Fibroblast of peridontal ligament (primary cell): ENCODE results near the gene CNOT6L.

Source experiments
- DNase-seq: peaks from one replicate; pipeline ENCODE4 v3.0.0-alpha.2; 2010; ENCODE audit errors: extremely low read depth

CNOT6L gene

GRCh38 chr4:77712675-77713074 lies 106.5 kb downstream of the CNOT6L start:
- DNase-seq = no peak

- no peak for DNase-seq
Measured at GRCh38 chr4:77711469-77711868, 107.7 kb downstream of the CNOT6L start.

DNA sequence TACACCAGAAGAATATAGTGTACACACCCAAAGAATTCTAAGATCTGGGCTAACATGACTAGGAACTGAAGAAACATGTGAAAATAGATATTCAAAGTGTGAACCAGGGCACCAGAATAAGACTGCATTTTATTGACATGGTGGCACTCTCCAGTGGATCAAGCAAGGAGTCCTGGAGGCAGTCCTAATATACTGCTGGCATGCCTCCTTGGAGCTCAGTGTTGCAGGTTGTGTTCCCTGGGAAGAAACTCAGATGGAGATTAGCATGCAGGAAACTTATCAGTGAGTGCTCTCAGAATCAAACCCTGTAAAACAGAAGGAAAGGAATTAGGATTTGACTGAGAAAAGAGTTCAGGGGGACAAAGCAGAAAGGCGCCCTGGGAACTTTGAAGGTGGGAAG lies 108.5 kb downstream of the CNOT6L start:
- no peak for DNase-seq

- DNase-seq = no peak
Measured at GRCh38 chr4:77710059-77710458, 109.1 kb downstream of the CNOT6L start.

DNA sequence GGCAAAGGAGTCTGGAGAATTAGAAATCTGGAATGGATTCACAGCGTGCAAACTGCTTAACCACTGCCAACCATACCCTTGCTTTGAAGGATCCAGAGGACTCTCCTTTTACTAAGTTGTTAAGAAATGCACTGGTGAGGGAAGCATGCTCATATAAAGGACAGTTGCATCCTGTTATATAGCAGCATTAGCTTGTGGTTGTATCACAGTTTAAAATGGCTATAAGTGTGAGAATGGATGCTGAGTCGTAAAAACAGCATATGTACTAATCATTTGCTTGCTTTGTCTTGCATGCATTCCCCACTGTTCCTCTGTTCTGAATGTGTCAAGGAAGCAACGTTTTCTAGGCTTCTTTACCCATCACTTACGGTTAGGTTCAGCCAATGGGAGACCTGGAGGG lies 112.5 kb downstream of the CNOT6L start:
- DNase-seq = no peak

- no peak for DNase-seq
Measured at GRCh38 chr4:77703666-77704065, 115.5 kb downstream of the CNOT6L start.

DNA sequence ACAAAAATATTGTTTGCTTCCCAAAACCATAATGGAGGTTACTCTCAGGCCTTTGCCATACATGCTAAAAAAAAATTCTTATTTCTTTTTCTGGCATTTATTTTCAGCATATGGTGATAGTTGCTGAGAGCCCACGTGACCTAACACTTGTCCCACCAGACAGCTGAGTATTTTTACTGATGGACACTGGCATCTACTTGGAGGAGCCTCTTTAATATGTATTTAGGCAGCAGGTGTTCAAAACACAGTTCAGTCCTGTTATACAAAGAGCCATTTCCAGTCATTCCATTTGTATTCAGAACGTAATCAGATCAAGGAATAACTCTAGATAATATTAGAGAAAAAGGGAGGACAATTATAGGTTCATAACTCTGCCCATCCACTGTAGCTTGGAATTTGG lies 118.0 kb downstream of the CNOT6L start:
- no peak for DNase-seq

GRCh38 chr4:77699731-77700210 lies 119.4 kb downstream of the CNOT6L start:
- DNase-seq = peak; percentile 91

DNA sequence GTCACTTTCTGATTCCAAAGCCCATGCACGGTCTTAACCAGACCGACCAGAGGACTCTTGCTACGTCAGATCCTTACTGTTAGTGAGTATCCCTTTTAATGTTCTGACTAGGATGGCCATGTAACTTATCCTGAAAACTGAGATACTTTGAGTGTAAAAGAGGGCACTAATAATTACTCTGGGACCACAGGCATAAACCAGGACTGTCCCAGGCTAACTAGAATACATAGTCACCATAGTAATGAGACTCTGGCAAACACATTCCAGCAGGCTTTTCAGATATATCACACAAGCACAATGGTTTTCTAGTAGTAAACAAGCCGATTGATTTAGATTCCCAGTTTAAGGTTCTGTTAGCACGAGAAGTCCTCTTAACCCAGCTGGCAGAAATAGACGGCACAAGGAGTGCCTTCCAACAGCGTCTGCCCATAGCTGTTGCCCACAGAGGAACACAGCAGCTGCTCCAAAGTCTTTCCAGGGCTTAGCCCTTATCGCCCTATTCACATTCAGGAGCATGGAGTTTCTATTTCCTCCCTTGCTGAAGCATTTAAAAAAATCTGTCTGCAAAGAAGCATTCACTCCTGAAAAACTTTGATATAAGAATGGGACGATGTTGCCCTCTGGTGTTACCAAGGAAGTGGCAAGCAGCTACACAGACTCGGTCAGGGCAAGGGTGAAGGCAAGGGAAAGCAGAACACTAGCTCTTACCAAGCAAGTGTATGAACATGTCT lies 121.1 kb downstream of the CNOT6L start:
- DNase-seq = peak; percentile 85

- DNase-seq = peak; percentile 92
Measured at GRCh38 chr4:77695774-77696173, 123.4 kb downstream of the CNOT6L start.

DNA sequence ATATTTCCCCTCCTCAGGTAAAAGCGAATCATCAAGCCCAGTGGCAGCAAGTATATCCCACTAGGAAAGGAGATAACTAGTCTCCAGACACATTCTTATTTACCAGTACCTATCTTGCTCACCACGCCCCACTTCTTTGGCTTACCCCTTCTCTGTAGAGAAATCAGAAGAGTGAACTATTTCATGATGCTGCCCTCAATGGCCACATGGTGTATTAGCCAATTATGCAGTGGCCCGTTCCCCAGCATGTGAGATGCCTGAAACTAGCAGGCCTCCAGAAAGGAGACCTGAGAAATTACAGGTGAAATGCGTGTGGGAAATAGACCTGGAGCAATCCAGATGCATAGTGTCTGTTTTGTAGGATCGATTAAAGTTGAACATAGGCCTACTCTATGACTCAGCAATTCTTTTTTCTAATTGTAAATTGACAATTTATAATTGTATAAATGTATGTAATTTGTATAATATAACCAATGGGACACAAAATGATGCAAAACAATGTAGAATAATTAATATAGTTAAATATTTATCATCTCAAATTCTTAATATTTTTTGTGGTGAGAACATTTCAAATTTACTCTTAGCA lies 126.2 kb downstream of the CNOT6L start:
- no peak for DNase-seq

GRCh38 chr4:77681792-77682191 lies 137.4 kb downstream of the CNOT6L start:
- no peak for DNase-seq

GRCh38 chr4:77676842-77677241 lies 142.3 kb downstream of the CNOT6L start:
- no peak for DNase-seq

- no peak for DNase-seq
Measured at GRCh38 chr4:77671051-77671450, 148.1 kb downstream of the CNOT6L start.

GRCh38 chr4:77669946-77670590 lies 149.1 kb downstream of the CNOT6L start:
- DNase-seq = no peak

DNA sequence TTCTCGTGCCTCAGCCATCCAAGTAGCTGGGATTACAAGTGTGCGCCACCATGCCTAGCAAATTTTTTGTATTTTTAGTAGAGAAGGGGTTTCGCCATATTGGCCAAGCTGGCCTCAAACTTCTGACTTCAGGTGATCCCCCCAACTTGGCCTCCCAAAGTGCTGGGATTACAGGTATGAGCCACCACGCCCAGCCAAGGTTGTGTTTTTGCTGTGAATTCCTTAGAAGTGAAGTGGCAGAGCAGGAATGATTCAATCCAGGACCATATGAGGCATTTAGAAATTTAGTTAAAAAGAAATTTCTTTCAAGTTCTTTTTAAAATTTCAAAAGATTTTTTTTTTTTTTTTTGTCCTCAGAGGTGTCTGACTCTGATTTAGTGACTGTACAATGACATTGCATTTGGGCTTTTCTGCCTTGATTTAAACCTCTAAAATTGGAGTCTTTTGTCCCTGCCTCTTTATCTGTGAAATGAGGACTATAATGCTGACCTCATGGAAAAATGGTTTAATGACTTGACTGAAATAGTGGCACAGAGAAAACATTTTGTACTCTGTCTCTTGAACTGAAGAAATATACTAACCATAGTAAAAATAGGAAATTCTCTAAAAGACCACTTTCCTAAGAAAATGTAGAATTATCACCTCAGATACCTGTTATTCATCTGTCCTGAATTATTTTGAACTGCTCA lies 153.6 kb downstream of the CNOT6L start:
- no peak for DNase-seq
